ENCODE data around the gene DRD4. TPM values are rescaled to one million over a fixed set of nuclear protein-coding genes. Genes with fewer than 3 reads are reported as not detected.

DRD4 gene
- total and polyA plus RNA-seq, 9 of the 15 experiments (the other 6 are each of a cell fraction or from before 2014, with no cell fraction given): 0.04 to 0.95 (median 0.21) TPM; not detected in 5

DNA sequence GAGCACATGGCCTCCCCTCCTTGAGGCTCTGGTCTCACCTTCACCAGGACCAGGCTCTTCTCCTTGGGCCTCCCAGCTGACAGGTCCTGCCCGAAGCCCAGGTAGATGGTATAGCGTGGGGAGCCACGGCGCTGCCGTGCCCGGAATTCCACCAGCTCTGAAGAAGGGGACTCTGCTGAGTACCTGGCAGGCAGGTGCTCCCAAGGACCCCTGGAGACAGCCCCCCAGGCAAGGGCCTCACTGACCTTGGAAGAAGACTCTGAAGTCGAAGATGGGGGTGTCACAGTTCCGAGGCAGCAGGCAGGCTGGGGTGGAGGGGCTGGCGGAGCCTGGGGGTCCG, 24.1 kb upstream of the DRD4 start (continued):
- TF ChIP-seq, protein P1, sequence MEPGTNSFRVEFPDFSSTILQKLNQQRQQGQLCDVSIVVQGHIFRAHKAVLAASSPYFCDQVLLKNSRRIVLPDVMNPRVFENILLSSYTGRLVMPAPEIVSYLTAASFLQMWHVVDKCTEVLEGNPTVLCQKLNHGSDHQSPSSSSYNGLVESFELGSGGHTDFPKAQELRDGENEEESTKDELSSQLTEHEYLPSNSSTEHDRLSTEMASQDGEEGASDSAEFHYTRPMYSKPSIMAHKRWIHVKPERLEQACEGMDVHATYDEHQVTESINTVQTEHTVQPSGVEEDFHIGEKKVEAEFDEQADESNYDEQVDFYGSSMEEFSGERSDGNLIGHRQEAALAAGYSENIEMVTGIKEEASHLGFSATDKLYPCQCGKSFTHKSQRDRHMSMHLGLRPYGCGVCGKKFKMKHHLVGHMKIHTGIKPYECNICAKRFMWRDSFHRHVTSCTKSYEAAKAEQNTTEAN (CRISPR knock-in tag; IDR thresholded peaks at IDR 0.05): no peak
- TF ChIP-seq SIX5 (IDR thresholded peaks at IDR 0.05; ENCODE audit: borderline replicate concordance in 1 of 2, insufficient read depth in 1 of 2, low read depth in 1 of 2, low read length in 2 of 2) (no peak), ZEB2 (IDR thresholded peaks at IDR 0.05) (no peak), PCBP2 (IDR thresholded peaks at IDR 0.05; ENCODE audit: low read depth, low read length, poor library complexity, severe bottlenecking) (no peak), POLR2H (tag; IDR thresholded peaks at IDR 0.05; ENCODE audit: low read depth) (no peak), DMBX1 (CRISPR knock-in tag; IDR thresholded peaks at IDR 0.05; ENCODE audit: borderline replicate concordance) (no peak), CBFB (CRISPR knock-in tag; IDR thresholded peaks at IDR 0.05) (peak; percentile 34; the same call in 1 of the 2 replicates), POLR2G (IDR thresholded peaks at IDR 0.05; ENCODE audit: low read depth, low read length) (peak; percentile 43; the same call in 1 of the 2 replicates), L3MBTL2 (IDR thresholded peaks at IDR 0.05) (0 out of 2 replicates have a peak, but pooled peaks have one; percentile 42), STAT5B (CRISPR knock-in tag; IDR thresholded peaks at IDR 0.05) (no peak), ZNF696 (CRISPR knock-in tag; conservative IDR thresholded peaks at IDR 0.05) (no peak), NFIC (IDR thresholded peaks at IDR 0.05) (no peak), CREBBP (IDR thresholded peaks at IDR 0.05; ENCODE audit: low read depth, low read length) (no peak), DACH1 (IDR thresholded peaks at IDR 0.05; ENCODE audit: partially characterized antibody) (no peak), MAFG (tag; conservative IDR thresholded peaks at IDR 0.05) (no peak)
- TF ChIP-seq, protein P2, sequence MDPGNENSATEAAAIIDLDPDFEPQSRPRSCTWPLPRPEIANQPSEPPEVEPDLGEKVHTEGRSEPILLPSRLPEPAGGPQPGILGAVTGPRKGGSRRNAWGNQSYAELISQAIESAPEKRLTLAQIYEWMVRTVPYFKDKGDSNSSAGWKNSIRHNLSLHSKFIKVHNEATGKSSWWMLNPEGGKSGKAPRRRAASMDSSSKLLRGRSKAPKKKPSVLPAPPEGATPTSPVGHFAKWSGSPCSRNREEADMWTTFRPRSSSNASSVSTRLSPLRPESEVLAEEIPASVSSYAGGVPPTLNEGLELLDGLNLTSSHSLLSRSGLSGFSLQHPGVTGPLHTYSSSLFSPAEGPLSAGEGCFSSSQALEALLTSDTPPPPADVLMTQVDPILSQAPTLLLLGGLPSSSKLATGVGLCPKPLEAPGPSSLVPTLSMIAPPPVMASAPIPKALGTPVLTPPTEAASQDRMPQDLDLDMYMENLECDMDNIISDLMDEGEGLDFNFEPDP (CRISPR knock-in tag; IDR thresholded peaks at IDR 0.05): no peak
